GM19468 (cell line): ENCODE data around the gene CACNG5.
"Not testable (repeated sequence)": the region's sequence is repeated elsewhere in the genome, so short reads cannot be mapped to it uniquely, and the experiment has no call there.

Experiments used
- ATAC-seq: cut with Tn5 transposase; IDR thresholded peaks from one replicate; pipeline ENCODE4 v1.9.1; 2021; ENCODE audit warnings: mild to moderate bottlenecking, moderate library complexity, moderate number of reproducible peaks; ENCODE audit not compliant: unreplicated experiment; ENCODE audit errors: extremely low read depth

The CACNG5 gene

GRCh38 chr17:66900126-66901010 lies 65.5 kb downstream of the CACNG5 start:
- no peak for ATAC-seq

GRCh38 chr17:66903296-66903695 lies 68.4 kb downstream of the CACNG5 start:
- not testable (repeated sequence) for ATAC-seq

DNA sequence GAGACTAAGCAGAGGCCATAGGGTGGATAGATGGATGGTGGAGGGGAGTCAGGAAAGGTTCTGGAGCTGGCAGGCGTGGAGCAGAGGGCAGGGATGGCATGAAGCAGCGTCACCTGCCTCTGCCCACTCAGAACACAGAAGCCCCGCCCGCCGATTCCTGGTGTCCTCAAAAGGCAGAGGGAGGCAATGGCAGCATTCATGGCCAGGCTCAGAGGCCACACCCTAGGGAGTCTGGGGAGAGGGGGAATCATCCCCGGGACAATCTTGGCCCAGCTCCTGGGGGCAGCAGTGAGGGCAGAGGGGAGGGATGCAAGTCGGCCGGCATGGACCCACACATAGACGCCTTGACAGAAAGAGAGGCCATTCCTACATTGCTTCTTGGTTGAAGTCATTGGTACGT lies 68.9 kb downstream of the CACNG5 start:
- no peak for ATAC-seq

DNA sequence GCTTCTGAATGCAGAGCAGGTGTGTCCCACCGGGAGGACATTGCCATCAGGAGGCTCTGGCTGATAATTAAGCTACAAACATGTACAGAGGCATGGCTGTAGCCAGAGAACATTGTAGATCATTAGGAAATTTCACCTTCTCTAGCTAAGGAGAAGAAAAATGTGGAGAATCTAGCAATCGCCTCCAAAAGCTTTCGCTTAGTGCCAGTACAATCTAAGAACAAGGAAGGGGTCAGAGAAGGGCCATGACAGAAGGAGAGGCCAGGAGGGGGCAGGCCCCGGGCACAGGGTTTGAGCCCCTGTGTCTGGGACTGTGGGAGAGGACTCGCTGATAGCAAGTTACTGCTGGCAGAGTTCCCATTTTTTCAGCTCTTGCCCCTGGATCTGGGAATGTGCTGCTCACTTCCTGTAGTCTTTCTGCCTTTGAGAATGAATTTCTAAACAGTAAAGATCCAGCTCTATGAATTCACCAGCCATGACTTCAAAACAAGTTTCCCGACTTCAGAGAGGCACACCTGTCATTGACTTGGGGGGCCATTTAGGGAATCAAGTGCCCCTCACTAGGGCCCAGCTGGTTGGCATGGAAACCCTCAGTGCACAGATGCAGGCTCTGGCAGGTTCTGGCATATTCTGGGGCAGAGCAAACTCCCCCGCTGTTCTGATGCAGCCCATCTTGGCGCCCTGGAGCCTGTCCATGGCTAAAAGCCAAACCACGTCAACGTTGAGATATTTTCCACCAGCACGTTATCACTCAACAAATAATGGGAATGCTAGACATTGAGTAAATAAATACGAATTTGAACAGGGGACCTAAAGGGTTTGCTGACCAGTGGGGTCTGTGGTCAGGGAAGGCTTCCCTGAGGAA lies 70.1 kb downstream of the CACNG5 start:
- ATAC-seq, result no peak

- no peak for ATAC-seq
These were observed 71.7 kb downstream of the CACNG5 start for GRCh38 chr17:66906321-66907278.

- ATAC-seq, result no peak
These were observed 75.0 kb downstream of the CACNG5 start for GRCh38 chr17:66909804-66910373.

DNA sequence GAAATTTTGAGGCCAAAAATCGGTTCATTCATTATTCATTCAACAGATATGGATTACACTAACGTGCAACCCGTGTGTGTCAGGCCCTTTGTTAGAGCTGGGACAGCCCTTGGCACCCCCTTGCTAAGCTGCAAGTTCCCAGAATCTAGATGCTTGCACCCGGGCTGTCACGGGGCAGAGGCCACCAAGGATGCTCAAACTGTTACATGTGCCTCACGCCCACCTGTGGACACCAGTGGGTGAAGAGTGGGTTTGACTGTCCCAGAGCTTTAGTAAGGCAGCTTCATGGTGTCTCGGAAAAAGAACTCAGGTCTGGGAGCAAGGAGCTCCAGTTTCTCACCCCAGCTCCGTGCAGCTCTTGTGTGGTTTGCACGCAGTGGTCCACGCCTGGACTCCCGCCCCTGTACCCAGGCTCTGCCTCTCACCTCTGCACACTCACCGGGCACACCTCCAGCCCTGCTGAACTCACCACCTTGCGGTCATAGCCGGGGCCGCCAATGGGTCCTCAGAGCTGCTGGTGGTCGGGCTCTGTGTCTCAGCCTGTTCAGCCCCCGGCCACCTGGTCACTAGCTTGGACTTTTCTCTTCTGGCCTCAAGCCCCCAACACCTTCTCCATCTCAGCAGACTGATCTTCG lies 75.9 kb downstream of the CACNG5 start:
- no peak for ATAC-seq

GRCh38 chr17:66915204-66915611 lies 80.3 kb downstream of the CACNG5 start:
- ATAC-seq, result no peak

GRCh38 chr17:66915792-66916191 lies 80.9 kb downstream of the CACNG5 start:
- no peak for ATAC-seq

- ATAC-seq, result no peak
These were observed 82.0 kb downstream of the CACNG5 start for GRCh38 chr17:66916946-66917345.

DNA sequence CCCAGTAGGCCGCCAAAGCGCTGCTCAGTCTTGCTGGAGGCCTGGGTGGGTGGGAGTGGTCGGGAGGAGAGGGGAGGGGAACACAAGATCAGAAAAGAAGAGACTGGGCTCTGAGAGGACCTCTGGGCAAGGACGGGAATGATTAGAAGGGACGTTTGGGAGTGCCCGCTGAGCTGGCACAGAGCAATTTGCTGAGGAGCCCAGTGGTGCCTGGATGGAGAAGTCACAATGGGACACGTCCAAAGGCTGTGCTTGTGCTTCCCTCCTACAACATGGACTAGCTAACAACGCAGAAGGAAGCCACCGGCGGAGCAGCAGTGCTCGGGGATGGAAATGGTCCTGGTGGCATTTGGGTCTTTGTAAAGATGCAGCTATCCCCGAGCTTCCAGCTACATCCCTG lies 84.0 kb downstream of the CACNG5 start:
- ATAC-seq, result no peak

DNA sequence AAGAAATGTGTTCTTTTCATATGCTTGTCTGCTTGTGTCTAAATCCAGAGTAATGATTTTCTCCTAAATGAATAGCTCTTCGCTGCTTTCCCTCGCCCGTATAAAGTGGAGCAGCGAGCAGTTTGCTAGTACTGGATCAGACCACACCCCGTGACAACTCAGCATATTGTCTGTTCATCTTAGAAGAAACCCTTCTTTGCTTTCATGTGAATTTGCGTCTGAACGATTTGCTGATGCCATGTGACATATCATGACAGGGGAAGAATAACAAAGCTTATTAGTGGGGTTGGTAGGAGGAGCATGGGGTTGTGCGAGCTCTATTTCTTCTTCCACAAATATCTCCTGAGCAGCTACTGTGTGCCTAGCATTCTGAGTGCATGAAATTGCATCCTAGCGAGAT lies 85.5 kb downstream of the CACNG5 start:
- ATAC-seq, result no peak

DNA sequence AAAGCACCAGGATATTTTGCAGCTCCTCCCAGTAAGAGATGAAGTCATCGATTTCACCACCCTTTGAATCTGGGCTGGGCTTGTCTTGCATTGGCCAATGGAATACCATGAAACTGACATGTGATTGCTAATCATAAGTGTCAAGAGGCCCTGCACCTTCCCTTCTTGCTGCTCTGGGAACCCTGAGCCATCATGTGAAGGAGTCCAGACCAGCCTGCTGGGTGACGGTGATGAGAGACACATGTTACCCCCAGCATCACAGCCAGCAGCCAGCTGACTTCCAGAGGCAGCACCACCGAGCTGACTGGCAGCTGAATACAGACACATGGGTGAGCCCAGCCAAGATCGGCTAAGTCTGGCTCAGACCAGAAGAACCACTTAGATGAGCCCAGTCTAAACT lies 86.0 kb downstream of the CACNG5 start:
- no peak for ATAC-seq

DNA sequence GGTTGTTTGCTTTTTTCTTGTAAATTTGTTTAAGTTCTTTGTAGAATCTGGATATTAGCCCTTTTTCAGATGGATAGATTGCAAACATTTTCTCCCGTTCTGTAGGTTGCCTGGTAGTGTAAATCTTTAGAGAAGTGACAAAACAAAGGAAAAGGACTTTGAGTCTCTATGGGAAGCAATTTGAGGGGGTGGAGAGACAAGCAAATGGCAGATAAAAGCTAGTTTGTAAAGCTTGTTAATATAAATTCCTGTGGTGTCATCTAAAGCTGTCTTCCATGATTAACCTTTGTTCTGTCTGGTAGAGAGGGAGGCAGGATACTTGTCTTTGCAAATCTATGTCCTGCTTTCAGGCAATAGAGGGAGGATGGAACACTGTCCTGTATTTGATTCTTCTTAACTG lies 89.0 kb downstream of the CACNG5 start:
- no peak for ATAC-seq

DNA sequence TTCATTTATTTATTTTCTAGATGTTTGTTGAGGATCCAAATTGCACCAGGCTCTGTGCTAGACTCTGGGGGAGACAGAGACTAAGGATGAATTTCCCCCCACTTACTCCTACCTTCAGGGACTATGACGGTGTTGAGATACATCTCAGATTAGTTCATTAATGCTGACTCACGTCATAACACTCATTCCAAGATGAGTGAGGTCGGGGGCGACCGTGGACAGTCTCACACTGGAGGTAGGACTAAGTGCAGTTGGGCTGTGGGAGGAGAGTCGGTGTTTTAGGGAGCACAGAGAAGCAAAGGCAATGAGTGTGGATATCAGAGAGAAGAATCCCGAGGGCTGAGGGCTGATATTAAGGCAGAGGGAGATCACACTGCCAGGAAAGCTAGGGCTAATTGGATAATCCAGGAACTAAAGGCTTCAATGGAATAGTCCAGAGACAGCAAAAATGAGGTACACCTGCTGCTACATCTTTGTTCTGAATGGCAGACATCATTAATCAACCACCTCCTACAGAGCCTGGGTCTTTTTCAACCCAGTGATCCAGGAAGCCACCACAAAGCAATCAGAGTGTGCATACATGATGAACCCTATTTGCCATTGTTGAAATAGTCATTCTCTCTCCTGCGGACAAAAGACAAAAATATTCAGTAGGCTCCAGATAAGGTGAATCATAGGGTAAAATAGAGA lies 91.0 kb downstream of the CACNG5 start:
- ATAC-seq, result no peak

DNA sequence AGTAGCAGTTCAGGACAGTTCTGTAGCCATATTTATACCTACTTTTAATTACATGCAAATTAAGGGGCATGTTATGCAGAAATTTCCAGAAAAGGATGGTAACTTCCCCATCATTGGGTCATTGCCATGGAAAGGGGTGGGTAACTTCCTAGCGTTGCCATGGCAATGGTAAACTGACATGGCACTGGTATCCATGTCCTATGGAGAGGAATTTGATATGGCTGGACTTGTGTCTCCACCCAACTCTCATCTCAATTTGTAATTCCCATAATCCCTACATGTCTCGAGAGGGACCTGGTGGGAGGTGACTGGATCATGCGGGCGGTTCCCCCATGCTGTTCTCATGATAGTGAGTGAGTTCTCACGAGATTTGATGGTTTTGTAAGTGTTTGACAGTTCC lies 94.0 kb downstream of the CACNG5 start:
- ATAC-seq, result no peak

GRCh38 chr17:66929591-66929990 lies 94.7 kb downstream of the CACNG5 start:
- ATAC-seq, result no peak

DNA sequence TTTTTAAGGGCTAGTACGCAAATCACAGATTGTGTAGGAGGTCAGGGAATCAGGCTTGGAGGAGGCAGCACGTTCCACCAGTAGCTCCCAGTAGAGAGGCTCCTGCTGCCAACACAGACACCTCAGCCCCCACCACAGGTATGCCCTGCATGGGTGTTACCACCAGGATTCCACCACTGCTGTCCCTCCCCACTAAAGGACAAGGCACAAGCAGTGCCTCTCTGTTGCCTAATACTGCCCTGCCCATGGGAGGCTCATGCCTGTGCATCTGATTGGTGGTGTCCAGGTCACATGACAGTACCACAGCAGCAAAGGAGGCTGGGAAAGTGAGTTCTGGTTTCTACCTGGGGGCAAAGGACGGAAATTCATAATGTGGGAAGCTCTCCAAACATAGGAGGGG lies 96.0 kb downstream of the CACNG5 start:
- no peak for ATAC-seq

- no peak for ATAC-seq
These were observed 97.4 kb downstream of the CACNG5 start for GRCh38 chr17:66932311-66932710.
